H54 (cell line): ENCODE data around the gene TTLL11.
"Not testable (repeated sequence)": the region's sequence is repeated elsewhere in the genome, so short reads cannot be mapped to it uniquely, and the experiment has no call there.

Experiments used
- DNase-seq: peaks from one replicate; pipeline ENCODE4 v3.0.0; 2011; ENCODE audit warnings: low spot score, mixed read lengths; ENCODE audit not compliant: insufficient read length
- FAIRE-seq: peaks from 3 replicates; lab custom pipeline; 2011; peaks lifted over from hg19 to GRCh38; lab: Jason Lieb, UNC
- POLR2A ChIP-seq: IDR thresholded peaks from 2 replicates; pipeline ENCODE4 v1.6.1; 2011; ENCODE audit warnings: low read depth, mild to moderate bottlenecking, low read length

Gene TTLL11

DNA sequence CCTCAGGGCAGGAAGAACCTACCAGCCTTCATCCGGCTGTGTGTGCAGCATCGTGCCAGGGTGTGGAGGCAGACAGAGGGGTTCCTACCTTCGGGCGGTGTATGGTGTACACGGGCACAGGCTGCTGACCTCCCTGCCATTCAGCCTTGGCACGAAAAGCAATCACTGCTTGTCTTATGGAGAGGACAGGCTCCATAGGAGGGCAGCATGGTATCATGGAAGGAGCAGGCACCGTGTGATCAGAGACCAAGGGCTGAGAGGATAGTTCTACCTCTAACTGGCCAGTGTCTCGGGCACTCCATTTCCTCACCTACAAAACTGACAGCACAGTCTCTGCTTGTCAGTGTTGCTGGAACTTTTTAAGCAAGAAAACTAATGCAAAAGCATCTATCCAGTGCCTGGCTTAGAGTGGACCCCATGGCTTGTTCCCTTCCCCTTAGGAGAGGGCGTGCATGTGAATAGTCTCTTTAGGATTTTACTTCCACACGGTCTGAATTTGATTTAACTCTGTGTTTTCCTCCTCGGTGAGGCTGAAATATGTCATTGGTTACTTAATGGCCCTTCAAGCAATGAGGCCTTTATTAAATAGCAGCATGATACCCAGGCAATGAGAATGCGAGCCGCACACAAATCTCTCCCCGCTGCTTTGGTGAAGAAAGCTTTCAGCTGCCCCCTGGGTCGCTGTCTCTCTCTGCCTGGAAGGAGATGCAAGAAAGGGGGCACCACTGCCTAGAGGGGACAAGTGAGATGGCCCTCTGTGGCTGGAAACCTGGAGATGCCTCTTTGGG is 22.2 kb downstream of the TTLL11 start:
- DNase-seq (no peak), FAIRE-seq (no peak)
- no peak for TF ChIP-seq POLR2A

DNA sequence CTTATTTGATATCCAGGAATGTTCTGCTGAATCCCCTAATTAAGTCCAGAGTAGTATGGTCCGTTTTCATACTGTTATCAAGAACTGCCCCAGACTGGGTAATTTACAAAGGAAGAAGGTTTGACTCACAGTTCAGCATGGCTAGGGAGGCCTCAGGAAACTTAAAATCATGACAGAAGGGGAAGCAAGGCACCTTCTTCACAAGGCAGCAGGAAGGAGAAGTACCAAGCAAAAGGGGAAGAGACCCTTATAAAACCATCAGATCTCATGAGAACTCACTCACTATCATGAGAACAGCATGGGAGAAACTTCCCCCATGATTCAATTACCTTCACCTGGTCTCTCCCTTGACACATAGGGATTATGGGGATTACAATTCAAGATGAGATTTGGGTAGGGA is 26.4 kb downstream of the TTLL11 start:
- not testable (repeated sequence) for DNase-seq, FAIRE-seq

DNA sequence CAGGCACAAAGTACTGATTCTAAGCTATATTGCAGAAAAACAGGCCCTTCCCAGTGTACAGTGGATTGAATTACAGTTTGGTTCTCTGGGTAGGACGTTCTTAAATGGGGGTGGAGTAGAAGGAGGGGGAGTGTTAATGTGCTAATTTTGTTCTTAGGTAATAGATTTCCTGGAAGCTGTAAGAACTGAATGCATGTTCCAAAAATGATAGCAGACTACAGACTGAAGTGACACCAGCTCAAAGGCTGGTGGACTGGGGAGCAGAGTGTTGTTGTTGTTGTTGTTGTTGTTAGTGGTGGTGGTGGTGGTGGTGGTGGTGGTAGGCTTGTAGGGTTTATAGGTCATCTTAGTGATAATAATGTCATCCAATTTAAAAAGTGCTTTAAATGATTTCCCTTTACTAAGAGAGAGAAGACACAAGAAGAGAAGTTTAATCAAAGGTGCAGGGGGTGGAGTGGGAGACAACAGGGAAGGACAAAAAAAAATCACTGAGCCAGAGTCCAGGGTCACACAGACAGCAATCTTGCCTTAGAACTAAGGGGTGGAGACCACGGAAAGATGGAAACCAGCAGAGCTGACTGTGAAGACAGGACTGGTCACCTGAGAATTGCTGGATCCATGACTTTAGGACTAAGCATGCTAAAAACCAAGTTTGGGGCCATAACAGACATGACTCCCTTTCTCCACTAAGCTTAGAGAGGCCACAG is 27.0 kb downstream of the TTLL11 start:
- no peak for TF ChIP-seq POLR2A
- DNase-seq: no peak
- no peak for FAIRE-seq

DNA sequence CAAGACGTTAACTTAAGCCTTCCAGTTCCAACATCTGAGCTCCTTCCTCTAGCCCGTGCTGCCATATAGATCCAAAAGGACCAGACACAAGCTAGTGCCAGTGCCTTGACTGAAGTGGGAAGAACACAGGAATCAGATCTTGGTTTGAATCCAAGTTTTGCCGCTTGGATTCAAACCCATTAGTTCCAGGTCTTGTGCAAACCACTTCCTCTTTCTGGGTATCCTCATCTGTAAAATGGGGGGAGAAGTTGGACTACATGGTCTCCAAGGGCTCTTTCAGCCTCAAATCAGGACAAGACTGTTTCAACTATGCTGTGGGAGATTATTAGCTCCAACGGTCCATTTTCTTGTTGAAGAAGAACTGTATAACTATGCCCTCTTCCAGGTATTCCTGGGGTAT is 32.6 kb downstream of the TTLL11 start:
- FAIRE-seq (no peak), DNase-seq (no peak)
- no peak for TF ChIP-seq POLR2A

DNA sequence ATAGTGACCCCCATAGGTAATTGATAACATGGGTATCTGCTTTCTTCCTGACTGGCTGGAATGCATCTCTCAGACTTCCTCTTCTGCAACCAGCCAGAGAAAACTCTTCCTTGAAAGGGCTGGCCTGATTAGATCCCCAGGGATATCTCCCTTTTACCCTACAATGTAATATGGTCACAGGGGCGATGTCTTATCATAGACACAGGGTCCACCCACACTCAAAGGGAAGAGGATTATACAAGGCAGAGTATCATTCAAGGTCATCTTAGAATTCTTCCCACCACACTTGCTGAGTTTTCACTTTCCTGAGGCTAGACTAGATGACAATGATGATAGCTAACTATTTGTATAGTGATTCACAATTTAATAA is 33.2 kb downstream of the TTLL11 start:
- no peak for TF ChIP-seq POLR2A
- FAIRE-seq (no peak), DNase-seq (no peak)

DNA sequence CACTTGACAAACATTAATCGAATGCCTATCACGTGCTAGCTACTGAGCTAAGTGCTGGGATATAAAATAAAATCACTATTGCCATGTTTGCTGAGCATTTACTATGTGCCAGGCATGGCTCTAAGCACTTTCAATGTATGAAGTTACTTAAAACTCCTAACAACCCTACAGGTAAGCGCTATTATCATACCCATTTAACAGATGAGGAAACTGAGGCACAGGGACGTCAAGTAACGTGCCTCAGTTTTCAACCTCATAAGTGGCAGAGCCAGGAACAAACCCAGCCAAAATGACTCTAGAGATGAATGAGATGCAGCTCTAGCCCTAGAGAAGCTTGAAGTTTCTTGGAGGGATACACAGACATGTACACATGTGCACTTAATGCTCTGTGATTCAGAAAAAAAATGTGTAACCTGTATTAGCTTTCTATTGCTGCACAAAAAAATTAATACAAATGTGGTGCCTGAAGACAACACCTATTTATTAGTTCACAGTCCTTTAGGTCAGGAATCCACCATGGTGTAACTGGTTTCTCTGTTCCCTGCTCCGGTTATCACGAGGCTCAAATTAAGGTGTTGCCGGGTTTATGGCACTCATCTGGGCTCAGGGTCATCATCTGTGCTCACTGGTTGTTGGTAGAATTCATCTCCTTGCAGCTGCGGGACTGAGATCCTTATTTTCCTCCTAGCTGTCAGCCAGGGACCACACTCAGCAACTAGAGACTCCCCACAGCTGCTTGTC is 33.7 kb downstream of the TTLL11 start:
- FAIRE-seq: no peak
- TF ChIP-seq POLR2A: no peak
- no peak for DNase-seq

DNA sequence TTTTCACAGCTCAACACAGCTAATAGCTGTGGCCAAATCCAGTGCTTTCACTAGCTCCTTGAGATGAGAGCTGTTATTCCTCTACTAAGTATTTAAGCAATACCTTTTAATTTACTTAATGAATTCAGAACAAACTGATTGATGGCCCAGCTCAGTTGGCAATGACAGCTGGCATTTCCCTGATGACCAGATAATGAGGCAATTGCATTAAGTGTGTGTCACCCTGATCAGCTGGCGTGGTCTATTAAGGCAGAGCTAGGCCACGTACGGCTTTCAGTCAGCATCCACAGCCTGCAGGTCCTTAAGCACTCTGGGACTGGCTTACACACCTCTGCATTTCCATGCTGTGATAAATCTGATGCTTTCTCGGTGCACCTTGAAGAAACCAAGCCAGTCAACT is 34.4 kb downstream of the TTLL11 start:
- DNase-seq (no peak), FAIRE-seq (no peak)
- no peak for TF ChIP-seq POLR2A

DNA sequence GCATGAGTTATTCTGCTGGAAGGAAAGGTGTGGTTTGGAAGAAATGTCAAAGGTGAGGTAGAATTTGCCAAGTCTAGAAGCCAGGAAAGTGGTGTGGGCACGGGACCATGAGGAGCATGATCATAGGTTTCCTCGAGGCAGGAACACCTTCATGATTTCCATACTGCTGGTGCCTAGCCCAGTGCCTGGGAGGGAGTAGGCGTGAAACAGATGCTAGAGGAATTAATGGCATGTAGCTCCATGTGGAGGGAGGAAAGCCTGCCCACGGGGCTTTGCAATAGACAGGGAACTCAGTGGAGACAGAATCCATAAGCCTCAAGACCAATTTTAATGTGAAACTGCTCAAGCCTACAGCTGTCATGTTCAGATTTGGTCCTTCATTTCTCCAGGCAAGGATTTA is 35.1 kb downstream of the TTLL11 start:
- no peak for FAIRE-seq
- TF ChIP-seq POLR2A: no peak
- DNase-seq: no peak

DNA sequence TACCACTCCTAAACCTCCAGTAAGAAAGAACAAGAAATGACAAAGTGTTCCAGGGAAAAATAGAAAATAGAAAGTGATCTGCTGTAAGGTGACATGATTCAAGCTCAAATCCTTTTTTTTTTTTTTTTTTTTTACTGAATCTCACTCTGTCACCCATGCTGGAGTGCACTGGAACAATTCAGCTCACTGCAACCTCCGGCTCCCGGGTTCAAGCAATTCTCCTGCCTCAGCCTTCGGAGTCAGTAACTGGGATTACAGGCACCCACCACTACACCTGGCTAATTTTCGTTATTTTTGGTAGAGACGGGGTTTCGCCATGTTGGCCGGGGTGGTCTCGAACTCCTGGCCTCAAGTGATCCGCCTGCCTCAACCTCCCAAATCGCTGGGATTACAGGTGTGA is 35.9 kb downstream of the TTLL11 start:
- FAIRE-seq (no peak), DNase-seq (no peak)
- TF ChIP-seq POLR2A: no peak

DNA sequence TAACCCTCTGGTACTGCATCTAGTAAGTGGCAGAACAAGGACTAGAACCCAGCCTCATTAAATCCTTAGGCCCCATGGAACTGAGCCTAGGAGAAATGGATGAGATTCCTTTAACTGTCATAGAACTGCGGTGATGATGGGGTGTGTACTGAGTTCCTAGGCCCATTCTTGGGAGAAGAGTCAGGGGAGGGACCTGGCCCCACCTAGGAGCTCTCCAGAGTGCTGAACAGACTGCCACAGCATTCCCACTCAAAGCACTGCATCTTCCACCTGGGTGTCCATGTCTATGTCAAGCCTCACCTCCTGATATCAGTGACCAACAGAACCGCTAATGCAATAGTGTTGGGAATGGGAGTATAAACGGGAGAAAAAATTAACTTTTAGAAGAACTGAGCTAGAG is 36.6 kb downstream of the TTLL11 start:
- FAIRE-seq: no peak
- DNase-seq: peak; percentile 57
- no peak for TF ChIP-seq POLR2A

DNA sequence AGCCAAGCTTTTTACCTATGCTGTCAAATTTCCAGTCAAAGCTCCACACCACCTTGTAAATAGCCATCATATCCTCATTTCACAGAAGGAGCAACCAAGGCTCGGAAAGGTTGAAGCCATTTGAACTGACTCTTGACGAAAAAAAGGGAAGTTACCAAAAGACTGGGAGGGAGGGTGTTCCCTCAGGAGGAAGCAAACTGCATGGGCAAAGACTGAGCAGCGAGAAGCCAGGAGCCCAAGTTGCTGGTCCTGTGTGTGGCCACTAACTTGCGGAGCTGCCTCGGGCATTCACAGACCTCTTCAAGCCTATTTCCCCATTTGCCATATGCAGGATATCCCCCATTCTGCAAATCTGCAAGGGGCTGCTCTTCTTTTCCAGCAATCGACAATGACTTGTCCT is 37.4 kb downstream of the TTLL11 start:
- DNase-seq (no peak), FAIRE-seq (no peak)
- no peak for TF ChIP-seq POLR2A

DNA sequence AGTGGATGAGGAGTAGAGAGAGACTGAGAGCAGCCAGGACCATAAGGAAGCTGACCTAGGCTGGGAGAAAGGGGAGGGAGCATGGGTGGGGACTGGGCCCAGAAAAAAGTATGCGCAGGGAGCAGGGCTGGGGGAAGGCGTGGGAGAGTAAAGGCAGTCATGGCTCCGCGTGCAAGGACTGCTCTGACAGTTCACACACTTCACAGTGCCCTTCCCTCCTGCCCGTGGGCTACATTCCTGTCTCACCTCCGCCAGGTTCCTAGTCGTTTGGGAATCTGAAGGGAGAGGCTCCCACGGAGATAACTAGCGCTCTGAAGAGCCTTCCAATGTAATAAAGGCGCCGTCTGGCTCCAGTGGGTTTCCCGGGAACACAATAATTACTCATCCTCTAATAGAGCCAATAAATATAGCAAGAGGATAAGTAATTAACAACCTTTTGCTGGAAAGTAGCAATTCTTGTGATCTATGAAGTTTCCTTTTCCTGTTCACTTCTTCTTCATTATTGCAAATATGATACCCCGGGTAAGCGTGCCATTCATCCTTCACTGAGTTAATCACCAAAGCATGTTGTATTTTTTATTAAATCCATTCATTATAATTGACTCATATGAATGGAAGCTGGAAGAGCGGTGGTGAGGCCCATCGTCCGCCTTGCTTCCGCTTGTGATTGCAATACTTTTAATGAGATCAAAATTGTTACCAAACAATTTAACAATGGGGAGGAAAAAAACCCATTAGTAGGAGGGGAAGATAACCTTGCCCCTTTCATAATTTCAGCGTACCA is 39.3 kb downstream of the TTLL11 start:
- DNase-seq (no peak), FAIRE-seq (no peak)
- no peak for TF ChIP-seq POLR2A

DNA sequence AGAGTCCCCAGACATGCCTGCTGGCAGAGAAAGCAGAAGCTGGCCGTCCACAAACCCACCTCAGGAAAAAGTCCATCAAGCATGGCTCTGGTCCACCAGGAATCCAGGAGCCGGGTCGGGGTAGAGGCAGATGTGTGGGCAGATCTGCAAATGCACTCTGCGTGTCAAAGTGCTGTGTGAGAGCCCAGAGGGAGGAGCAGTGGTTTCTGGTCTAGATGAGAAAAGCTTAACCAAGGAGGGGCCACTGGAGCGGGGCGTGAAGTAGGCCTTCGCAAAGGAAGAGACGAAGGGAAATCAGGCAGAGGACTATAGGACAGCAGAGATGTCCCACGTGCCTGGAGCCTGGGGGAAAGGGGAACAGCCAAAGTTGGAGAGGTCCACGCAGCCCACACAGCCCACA is 40.0 kb downstream of the TTLL11 start:
- FAIRE-seq (no peak), DNase-seq (no peak)
- TF ChIP-seq POLR2A: no peak
